Measurements from ENCODE around the gene CALM3.

DNA sequence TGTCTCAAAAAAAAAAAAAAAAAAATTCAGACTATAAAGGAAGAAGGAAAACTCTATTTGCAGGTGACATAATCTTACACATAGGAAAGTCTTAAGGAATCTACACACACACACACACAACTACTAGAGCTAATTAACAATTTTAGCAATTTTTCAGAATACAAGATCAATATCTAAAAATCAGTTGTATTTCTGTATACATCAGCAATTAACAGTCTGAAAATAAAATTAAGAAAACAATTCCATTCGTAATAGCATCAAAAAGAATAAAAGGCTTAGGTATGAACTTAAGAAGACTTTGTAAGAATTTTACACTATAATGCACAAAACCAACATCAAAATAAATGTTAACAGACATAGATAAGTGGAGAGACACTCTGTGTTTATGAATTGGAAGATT is 15.6 kb upstream of the CALM3 start:
- TF ChIP-seq, protein P1, sequence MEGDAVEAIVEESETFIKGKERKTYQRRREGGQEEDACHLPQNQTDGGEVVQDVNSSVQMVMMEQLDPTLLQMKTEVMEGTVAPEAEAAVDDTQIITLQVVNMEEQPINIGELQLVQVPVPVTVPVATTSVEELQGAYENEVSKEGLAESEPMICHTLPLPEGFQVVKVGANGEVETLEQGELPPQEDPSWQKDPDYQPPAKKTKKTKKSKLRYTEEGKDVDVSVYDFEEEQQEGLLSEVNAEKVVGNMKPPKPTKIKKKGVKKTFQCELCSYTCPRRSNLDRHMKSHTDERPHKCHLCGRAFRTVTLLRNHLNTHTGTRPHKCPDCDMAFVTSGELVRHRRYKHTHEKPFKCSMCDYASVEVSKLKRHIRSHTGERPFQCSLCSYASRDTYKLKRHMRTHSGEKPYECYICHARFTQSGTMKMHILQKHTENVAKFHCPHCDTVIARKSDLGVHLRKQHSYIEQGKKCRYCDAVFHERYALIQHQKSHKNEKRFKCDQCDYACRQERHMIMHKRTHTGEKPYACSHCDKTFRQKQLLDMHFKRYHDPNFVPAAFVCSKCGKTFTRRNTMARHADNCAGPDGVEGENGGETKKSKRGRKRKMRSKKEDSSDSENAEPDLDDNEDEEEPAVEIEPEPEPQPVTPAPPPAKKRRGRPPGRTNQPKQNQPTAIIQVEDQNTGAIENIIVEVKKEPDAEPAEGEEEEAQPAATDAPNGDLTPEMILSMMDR (conservative IDR thresholded peaks at IDR 0.05; ENCODE audit: low read depth, low read length), result no peak
- no peak for TF ChIP-seq POLR2A (IDR thresholded peaks at IDR 0.05; ENCODE audit: low read depth, low read length)
- no peak for TF ChIP-seq RFX5 (IDR thresholded peaks at IDR 0.05; ENCODE audit: low read depth, low read length)

Data from IMR-90 (cell line).